K562 (cell line): ENCODE results near the gene LETM1. TPM values are rescaled to one million over a fixed set of nuclear protein-coding genes. Genes with fewer than 3 reads are reported as not detected.

Experiments
- DDX20 ChIP-seq: fragments of 450-650 bp; IDR thresholded peaks from 2 replicates; pipeline ENCODE4 v1.6.1; 2016; ENCODE audit warnings: missing genetic modification characterization, low read depth, mild to moderate bottlenecking, missing compliant biosample characterization, moderate library complexity
- JUN ChIP-seq, 2 experiments: sonication (generic) in 1 of 2; formaldehyde crosslinking in 1 of 2; IDR thresholded peaks; 2 replicates each; pipeline versions ENCODE4 v1.6.1 to v1.8.0; 2012 to 2022; ENCODE audit warnings: borderline replicate concordance in 2 of 2, mild to moderate bottlenecking in 2 of 2, improper control_type of control experiment in 1 of 2, low read depth in 1 of 2, low read length in 1 of 2, missing genetic modification reagents in 1 of 2
- NFIC ChIP-seq: fragments of 450-650 bp; IDR thresholded peaks from 2 replicates; pipeline ENCODE4 v1.6.1; 2017; ENCODE audit warnings: mild to moderate bottlenecking, inconsistent platforms
- ZBTB33 ChIP-seq: sonication (generic); formaldehyde crosslinking; IDR thresholded peaks from 2 replicates; pipeline ENCODE4 v1.8.1; 2023; ENCODE audit warnings: mild to moderate bottlenecking, missing genetic modification reagents
- ZSCAN32 ChIP-seq: fragments of 450-650 bp; formaldehyde crosslinking; IDR thresholded peaks from 2 replicates; pipeline ENCODE4 v1.4.0; 2020; ENCODE audit warnings: mild to moderate bottlenecking, moderate library complexity
- polyA plus RNA-seq, 8 experiments: library from polyadenylated mRNA; depleted of rRNA in 4 of 8; stranded (reverse) in 5 of 8; unstranded in 3 of 8; fragments of >200 nt; fragmentation: Nextera tagmentation in 2 of 8; fragmentation: Illumina TruSeq in 1 of 8; extraction: Ambion mirVana in 2 of 8; extraction: Trizol in 1 of 8; gene quantifications; 2 replicates each; pipeline versions ENCODE4 v1.2.1 to v1.2.3, GENCODE V29; 2011 to 2014; ENCODE audit warnings: inconsistent platforms in 1 of 8, missing spikeins in 1 of 8
- total RNA-seq, 7 experiments: library from RNA; depleted of rRNA in 6 of 7; stranded (reverse); fragments of >200 nt in 6 of 7; fragmentation: Illumina TruSeq in 2 of 7; extraction: Trizol in 2 of 7; gene quantifications; 2 replicates each; pipeline versions ENCODE4 v1.2.1 to v1.2.3, GENCODE V29; 2011 to 2021; ENCODE audit warnings: low replicate concordance in 1 of 7
- TF ChIP-seq, protein P1 (sequence below), 2 experiments: fragments of 450-650 bp in 1 of 2; sonication (generic) in 1 of 2; formaldehyde crosslinking in 1 of 2; IDR thresholded peaks; 2 replicates each; pipeline versions ENCODE4 v1.7.1 to v1.9.0; 2016 to 2022; ENCODE audit warnings: inconsistent platforms in 1 of 2, mild to moderate bottlenecking in 1 of 2, missing genetic modification reagents in 1 of 2
- TF ChIP-seq, protein P2 (sequence below): IDR thresholded peaks from 3 replicates; pipeline ENCODE4 v1.6.1; 2011; ENCODE audit warnings: borderline replicate concordance, mild to moderate bottlenecking, moderate library complexity; ENCODE audit not compliant: insufficient read length; ENCODE audit errors: extremely low read depth
- TF ChIP-seq, protein P3 (sequence below): fragments of 250-450 bp; sonication (Bioruptor Pico); IDR thresholded peaks from 2 replicates; pipeline ENCODE4 v1.5.0; 2021; ENCODE audit warnings: mild to moderate bottlenecking, moderate library complexity

Gene LETM1
- total and polyA plus RNA-seq, 9 of the 15 experiments (the other 6 are each of a cell fraction or from before 2014, with no cell fraction given), result 3.9 to 109 (median 35.0) TPM

- TF ChIP-seq, protein P1, sequence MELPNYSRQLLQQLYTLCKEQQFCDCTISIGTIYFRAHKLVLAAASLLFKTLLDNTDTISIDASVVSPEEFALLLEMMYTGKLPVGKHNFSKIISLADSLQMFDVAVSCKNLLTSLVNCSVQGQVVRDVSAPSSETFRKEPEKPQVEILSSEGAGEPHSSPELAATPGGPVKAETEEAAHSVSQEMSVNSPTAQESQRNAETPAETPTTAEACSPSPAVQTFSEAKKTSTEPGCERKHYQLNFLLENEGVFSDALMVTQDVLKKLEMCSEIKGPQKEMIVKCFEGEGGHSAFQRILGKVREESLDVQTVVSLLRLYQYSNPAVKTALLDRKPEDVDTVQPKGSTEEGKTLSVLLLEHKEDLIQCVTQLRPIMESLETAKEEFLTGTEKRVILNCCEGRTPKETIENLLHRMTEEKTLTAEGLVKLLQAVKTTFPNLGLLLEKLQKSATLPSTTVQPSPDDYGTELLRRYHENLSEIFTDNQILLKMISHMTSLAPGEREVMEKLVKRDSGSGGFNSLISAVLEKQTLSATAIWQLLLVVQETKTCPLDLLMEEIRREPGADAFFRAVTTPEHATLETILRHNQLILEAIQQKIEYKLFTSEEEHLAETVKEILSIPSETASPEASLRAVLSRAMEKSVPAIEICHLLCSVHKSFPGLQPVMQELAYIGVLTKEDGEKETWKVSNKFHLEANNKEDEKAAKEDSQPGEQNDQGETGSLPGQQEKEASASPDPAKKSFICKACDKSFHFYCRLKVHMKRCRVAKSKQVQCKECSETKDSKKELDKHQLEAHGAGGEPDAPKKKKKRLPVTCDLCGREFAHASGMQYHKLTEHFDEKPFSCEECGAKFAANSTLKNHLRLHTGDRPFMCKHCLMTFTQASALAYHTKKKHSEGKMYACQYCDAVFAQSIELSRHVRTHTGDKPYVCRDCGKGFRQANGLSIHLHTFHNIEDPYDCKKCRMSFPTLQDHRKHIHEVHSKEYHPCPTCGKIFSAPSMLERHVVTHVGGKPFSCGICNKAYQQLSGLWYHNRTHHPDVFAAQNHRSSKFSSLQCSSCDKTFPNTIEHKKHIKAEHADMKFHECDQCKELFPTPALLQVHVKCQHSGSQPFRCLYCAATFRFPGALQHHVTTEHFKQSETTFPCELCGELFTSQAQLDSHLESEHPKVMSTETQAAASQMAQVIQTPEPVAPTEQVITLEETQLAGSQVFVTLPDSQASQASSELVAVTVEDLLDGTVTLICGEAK (IDR thresholded peaks at IDR 0.05), result no peak
- TF ChIP-seq, protein P1 (CRISPR knock-in tag; IDR thresholded peaks at IDR 0.05), result no peak
- TF ChIP-seq ZSCAN32 (no peak), DDX20 (no peak), JUN (IDR thresholded peaks at IDR 0.05; ENCODE audit: borderline replicate concordance, low read depth, low read length) (peak; percentile 11; the same call in 1 of the 2 replicates), JUN (CRISPR knock-in tag; IDR thresholded peaks at IDR 0.05; ENCODE audit: borderline replicate concordance) (no peak), NFIC (0 out of 2 replicates have a peak, but pooled peaks have one; percentile 8), ZBTB33 (CRISPR knock-in tag) (0 out of 2 replicates have a peak, but pooled peaks have one; percentile 38)
- TF ChIP-seq, protein P2, sequence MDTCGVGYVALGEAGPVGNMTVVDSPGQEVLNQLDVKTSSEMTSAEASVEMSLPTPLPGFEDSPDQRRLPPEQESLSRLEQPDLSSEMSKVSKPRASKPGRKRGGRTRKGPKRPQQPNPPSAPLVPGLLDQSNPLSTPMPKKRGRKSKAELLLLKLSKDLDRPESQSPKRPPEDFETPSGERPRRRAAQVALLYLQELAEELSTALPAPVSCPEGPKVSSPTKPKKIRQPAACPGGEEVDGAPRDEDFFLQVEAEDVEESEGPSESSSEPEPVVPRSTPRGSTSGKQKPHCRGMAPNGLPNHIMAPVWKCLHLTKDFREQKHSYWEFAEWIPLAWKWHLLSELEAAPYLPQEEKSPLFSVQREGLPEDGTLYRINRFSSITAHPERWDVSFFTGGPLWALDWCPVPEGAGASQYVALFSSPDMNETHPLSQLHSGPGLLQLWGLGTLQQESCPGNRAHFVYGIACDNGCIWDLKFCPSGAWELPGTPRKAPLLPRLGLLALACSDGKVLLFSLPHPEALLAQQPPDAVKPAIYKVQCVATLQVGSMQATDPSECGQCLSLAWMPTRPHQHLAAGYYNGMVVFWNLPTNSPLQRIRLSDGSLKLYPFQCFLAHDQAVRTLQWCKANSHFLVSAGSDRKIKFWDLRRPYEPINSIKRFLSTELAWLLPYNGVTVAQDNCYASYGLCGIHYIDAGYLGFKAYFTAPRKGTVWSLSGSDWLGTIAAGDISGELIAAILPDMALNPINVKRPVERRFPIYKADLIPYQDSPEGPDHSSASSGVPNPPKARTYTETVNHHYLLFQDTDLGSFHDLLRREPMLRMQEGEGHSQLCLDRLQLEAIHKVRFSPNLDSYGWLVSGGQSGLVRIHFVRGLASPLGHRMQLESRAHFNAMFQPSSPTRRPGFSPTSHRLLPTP, result no peak
- TF ChIP-seq, protein P3, sequence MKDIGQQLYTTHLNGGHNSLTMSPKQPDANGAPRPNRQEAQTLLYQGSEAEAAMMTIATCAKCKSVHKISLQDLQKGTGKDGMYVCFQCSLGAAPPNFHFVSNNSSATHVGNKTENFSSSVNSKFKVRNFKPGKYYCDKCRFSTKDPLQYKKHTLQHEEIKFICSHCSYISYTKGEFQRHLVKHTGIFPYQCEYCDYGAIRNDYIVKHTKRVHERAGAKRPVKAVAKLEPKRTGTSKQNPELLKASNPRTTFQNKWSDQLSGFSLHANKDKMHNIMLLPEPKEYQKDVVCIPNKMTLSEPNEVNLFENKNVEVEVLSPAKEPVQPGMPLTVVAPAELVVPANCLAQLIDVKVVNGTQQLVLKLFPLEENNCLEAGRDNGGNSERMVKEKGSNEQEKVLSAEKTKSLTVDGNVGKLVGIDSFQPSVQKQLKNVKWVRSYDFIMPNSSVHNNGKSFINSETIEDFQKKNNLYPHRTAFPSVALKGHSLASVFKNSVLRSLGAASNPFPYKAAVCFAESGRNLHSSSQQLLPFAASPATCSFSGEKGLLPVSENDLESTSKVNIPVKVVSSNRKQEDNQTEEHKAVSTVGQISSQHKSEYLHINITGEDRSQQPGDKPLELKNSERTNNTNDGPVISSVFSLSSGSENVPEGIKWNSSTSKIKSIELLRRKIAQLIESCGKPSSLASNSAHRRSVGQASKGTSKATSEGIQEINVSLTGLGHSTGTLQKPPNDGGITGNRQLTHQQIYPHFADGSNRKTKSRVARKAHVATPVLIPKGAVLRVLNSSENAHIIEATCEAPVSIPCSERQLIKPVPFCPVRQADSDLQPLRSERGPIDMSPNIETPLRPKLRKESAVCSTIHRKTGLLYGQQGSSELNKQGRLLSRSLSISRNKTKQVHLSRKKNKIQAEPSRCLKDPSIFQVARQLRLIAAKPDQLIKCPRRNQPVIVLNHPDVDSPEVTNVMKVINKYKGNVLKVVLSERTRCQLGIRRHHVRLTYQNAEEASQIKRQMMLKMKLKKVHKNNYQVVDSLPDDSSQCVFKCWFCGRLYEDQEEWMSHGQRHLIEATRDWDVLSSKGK, result no peak
These were observed 27.6 kb upstream of the LETM1 start (continued) for GRCh38 chr4:1883583-1883982.
